ENCODE data around the gene NUAK1. TPM values are rescaled to one million over a fixed set of nuclear protein-coding genes. Genes with fewer than 3 reads are reported as not detected.
"Not testable (repeated sequence)": the region's sequence is repeated elsewhere in the genome, so short reads cannot be mapped to it uniquely, and the experiment has no call there.

The NUAK1 gene
- total RNA-seq, 4 donors from 2014 or later = 1.1 to 5.1 (median 2.3) TPM

GRCh38 chr12:106145539-106146447 lies 7.0 kb upstream of the NUAK1 start:
- intact Hi-C loops (cut with DNase I) = loop anchor here (5.0 kb wide), 1 partner anchor 723 kb away; no protein-coding TSS in a partner anchor

DNA sequence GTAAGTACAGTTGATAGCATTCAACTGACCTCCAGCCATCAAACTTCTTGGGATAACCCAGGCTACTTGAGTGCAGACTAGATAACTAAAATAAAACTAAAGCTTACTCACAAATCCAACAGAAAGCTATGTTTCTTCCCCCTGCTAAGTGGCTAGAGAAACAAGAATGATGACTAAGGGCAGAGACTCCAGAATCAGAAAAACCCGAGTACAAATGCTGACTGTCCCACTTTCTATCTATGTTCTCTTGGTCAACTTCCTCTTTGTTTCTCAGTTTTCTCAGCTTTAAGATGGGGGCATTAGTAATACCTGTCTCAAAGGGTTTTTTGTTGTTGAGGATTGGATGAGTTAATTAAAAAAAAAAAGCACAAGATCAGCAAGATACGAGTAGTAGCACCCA lies 6.1 kb upstream of the NUAK1 start:
- H3K4me1 ChIP-seq = peaks cover 0 to 19% (median 4%) of the 10 kb centered on the region in 3 donors
- H3K36me3 ChIP-seq = no peaks in the 10 kb centered on the region
- WGBS, 2 donors = 55% methylated on average over 2 of the region's 2 CpGs
- H3K27ac ChIP-seq = no peak overlapping the region
- no peak for DNase-seq
- no peak overlapping the region for H3K4me3 ChIP-seq
- intact Hi-C loops (cut with DNase I) = loop anchor here (5.0 kb wide), 1 partner anchor 723 kb away; no protein-coding TSS in a partner anchor
- H3K27me3 ChIP-seq = peaks cover 0 to 19% (median 0%) of the 10 kb centered on the region in 4 donors
- TF ChIP-seq POLR2A (IDR thresholded peaks at IDR 0.05) = no peak
- TF ChIP-seq, protein P1, sequence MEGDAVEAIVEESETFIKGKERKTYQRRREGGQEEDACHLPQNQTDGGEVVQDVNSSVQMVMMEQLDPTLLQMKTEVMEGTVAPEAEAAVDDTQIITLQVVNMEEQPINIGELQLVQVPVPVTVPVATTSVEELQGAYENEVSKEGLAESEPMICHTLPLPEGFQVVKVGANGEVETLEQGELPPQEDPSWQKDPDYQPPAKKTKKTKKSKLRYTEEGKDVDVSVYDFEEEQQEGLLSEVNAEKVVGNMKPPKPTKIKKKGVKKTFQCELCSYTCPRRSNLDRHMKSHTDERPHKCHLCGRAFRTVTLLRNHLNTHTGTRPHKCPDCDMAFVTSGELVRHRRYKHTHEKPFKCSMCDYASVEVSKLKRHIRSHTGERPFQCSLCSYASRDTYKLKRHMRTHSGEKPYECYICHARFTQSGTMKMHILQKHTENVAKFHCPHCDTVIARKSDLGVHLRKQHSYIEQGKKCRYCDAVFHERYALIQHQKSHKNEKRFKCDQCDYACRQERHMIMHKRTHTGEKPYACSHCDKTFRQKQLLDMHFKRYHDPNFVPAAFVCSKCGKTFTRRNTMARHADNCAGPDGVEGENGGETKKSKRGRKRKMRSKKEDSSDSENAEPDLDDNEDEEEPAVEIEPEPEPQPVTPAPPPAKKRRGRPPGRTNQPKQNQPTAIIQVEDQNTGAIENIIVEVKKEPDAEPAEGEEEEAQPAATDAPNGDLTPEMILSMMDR (IDR thresholded peaks at IDR 0.05) = no peak
- H3K9me3 ChIP-seq = no peaks in the 10 kb centered on the region

More at GRCh38 chr12:106145539-106146447, 7.0 kb upstream of the NUAK1 start:
- Histone ChIP-seq H3K27me3 (peaks cover 0 to 9% (median 0%) of the 10 kb centered on the region in 4 donors), H3K36me3 (no peaks in the 10 kb centered on the region), H3K4me1 (peaks cover 0 to 9% (median 0%) of the 10 kb centered on the region in 3 donors), H3K9me3 (no peaks in the 10 kb centered on the region), H3K4me3 (no peak overlapping the region), H3K27ac (no peak overlapping the region)
- TF ChIP-seq POLR2A (IDR thresholded peaks at IDR 0.05) = no peak
- TF ChIP-seq, protein P1 (IDR thresholded peaks at IDR 0.05) = no peak
- WGBS, 2 donors = 46 to 56% methylated on average over 13 to 14 of the region's 14 CpGs
- no peak for DNase-seq

- no peak overlapping the region for H3K27ac ChIP-seq
- TF ChIP-seq POLR2A (IDR thresholded peaks at IDR 0.05) = no peak
- TF ChIP-seq, protein P1 (IDR thresholded peaks at IDR 0.05) = no peak
- DNase-seq = no peak
Observed at GRCh38 chr12:106142591-106143261, 4.0 kb upstream of the NUAK1 start.

DNA sequence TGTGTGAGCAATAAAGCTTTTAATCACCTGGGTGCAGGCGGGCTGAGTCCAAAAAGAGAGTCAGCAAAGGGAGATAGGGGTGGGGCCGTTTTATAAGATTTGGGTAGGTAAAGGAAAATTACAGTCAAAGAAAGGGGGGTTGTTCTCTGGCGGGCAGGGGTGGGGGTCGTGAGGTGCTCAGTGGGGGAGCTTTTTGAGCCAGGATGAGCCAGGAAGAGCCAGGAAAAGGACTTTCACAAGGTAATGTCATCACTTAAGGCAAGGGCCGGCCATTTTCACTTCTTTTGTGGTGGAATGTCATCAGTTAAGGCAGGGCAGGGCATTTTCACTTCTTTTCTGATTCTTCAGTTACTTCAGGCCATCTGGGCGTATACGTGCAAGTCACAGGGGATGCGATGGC lies 3.2 kb upstream of the NUAK1 start:
- H3K36me3 ChIP-seq; intact Hi-C loops (cut with DNase I); H3K27ac ChIP-seq; H3K9me3 ChIP-seq; H3K4me3 ChIP-seq; DNase-seq: not testable (repeated sequence)
- peaks cover 0 to 48% (median 3%) of the 10 kb centered on the region in 4 donors for H3K27me3 ChIP-seq
- 68 to 81% methylated on average over 7 to 8 of the region's 8 CpGs for WGBS, 2 donors
- peaks cover 0 to 46% (median 7%) of the 10 kb centered on the region in 3 donors for H3K4me1 ChIP-seq

More at GRCh38 chr12:106142591-106143261, 4.0 kb upstream of the NUAK1 start:
- no peaks in the 10 kb centered on the region for H3K9me3 ChIP-seq
- H3K27me3 ChIP-seq = peaks cover 0 to 40% (median 3%) of the 10 kb centered on the region in 4 donors
- intact Hi-C loops (cut with DNase I) = no loop called here
- 78 to 85% methylated on average over 7 of the region's 7 CpGs for WGBS, 2 donors
- H3K4me3 ChIP-seq = no peak overlapping the region
- H3K4me1 ChIP-seq = peaks cover 0 to 38% (median 7%) of the 10 kb centered on the region in 3 donors
- no peaks in the 10 kb centered on the region for H3K36me3 ChIP-seq

DNA sequence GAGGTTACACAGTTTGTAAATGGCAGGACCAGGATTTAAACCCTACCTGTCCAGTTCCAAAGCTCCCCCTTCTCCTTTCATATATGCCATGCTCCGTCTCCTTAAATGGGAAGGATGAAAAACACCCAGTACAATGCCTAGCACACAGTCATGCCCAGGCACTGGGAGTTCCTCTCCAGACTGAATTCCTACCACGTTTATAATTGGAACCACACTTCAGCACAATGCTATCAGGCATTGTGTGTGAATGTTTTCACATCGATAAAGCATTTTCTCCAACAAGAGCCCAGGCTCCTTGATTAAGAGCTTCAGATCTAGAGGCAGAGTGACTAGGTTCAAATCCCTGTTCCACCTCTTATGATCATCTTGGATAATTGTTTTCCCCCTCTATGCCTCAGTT lies 2.7 kb upstream of the NUAK1 start:
- TF ChIP-seq, protein P1 (IDR thresholded peaks at IDR 0.05) = no peak
- intact Hi-C loops (cut with DNase I) = no loop called here
- DNase-seq = no peak
- peaks cover 0 to 50% (median 11%) of the 10 kb centered on the region in 3 donors for H3K4me1 ChIP-seq
- WGBS, 2 donors = 56 to 63% methylated on average over 3 of the region's 3 CpGs
- no peaks in the 10 kb centered on the region for H3K36me3 ChIP-seq
- no peak overlapping the region for H3K4me3 ChIP-seq
- no peak overlapping the region for H3K27ac ChIP-seq
- peaks cover 0 to 53% (median 3%) of the 10 kb centered on the region in 4 donors for H3K27me3 ChIP-seq
- no peaks in the 10 kb centered on the region for H3K9me3 ChIP-seq

All from esophagus squamous epithelium (tissue), 5 donors.